ENCODE data around the gene UBE2U.
"Not testable (repeated sequence)": the region's sequence is repeated elsewhere in the genome, so short reads cannot be mapped to it uniquely, and the experiment has no call there.

UBE2U gene

GRCh38 chr1:64242895-64243756 lies 39.7 kb downstream of the UBE2U start:
- peak; percentile 47 for DNase-seq

- DNase-seq = no peak
Measured at GRCh38 chr1:64243757-64244080, 40.3 kb downstream of the UBE2U start.

- no peak for DNase-seq
Measured at GRCh38 chr1:64245495-64245894, 42.1 kb downstream of the UBE2U start.

GRCh38 chr1:64246294-64246917 lies 43.0 kb downstream of the UBE2U start:
- DNase-seq = no peak

GRCh38 chr1:64248065-64248464 lies 44.6 kb downstream of the UBE2U start:
- DNase-seq = no peak

GRCh38 chr1:64250472-64250871 lies 47.0 kb downstream of the UBE2U start:
- DNase-seq = not testable (repeated sequence)

- DNase-seq = no peak
Measured at GRCh38 chr1:64251971-64252370, 48.5 kb downstream of the UBE2U start.

- DNase-seq = not testable (repeated sequence)
Measured at GRCh38 chr1:64257233-64257632, 53.8 kb downstream of the UBE2U start.

- not testable (repeated sequence) for DNase-seq
Measured at GRCh38 chr1:64258444-64258843, 55.0 kb downstream of the UBE2U start.

- no peak for DNase-seq
Measured at GRCh38 chr1:64263335-64263734, 59.9 kb downstream of the UBE2U start.

- DNase-seq = no peak
Measured at GRCh38 chr1:64263856-64264255, 60.4 kb downstream of the UBE2U start.

GRCh38 chr1:64265141-64265540 lies 61.7 kb downstream of the UBE2U start:
- DNase-seq = no peak

- DNase-seq = no peak
Measured at GRCh38 chr1:64266991-64267390, 63.6 kb downstream of the UBE2U start.

GRCh38 chr1:64268653-64269557 lies 65.5 kb downstream of the UBE2U start:
- peak; percentile 68 for DNase-seq

- DNase-seq = no peak
Measured at GRCh38 chr1:64269558-64269884, 66.1 kb downstream of the UBE2U start.

GRCh38 chr1:64280001-64280400 lies 76.6 kb downstream of the UBE2U start:
- no peak for DNase-seq

GRCh38 chr1:64282351-64282750 lies 78.9 kb downstream of the UBE2U start:
- DNase-seq = peak; percentile 79

- DNase-seq = no peak
Measured at GRCh38 chr1:64287071-64287470, 83.6 kb downstream of the UBE2U start.

GRCh38 chr1:64290420-64290819 lies 87.0 kb downstream of the UBE2U start:
- no peak for DNase-seq

- DNase-seq = no peak
Measured at GRCh38 chr1:64291931-64292330, 88.5 kb downstream of the UBE2U start.

GRCh38 chr1:64292399-64292798 lies 89.0 kb downstream of the UBE2U start:
- no peak for DNase-seq

- no peak for DNase-seq
Measured at GRCh38 chr1:64293820-64294219, 90.4 kb downstream of the UBE2U start.

GRCh38 chr1:64295136-64295535 lies 91.7 kb downstream of the UBE2U start:
- DNase-seq = no peak

GRCh38 chr1:64295561-64295960 lies 92.1 kb downstream of the UBE2U start:
- no peak for DNase-seq
